MM.1S (cell line): ENCODE results near the gene UQCRH.

Source experiments
- DNase-seq: peaks from one replicate; pipeline ENCODE4 v3.0.0-alpha.2; 2015
- H2AFZ ChIP-seq: fragments of 300-600 bp; sonication (generic); 2 replicates; pipeline ENCODE4 v1.6.0; 2016; ENCODE audit warnings: antibody characterized with exemption, low read length
- H3F3A ChIP-seq: fragments of 300-600 bp; sonication (generic); 2 replicates; pipeline ENCODE4 v1.6.1; 2016; ENCODE audit warnings: mild to moderate bottlenecking, antibody characterized with exemption, low read length, moderate library complexity, mixed read lengths; ENCODE audit not compliant: insufficient read depth
- H3K27ac ChIP-seq: fragments of 300-600 bp; sonication (generic); 2 replicates; pipeline ENCODE4 v1.5.1; 2016; ENCODE audit warnings: mild to moderate bottlenecking, low read length
- H3K27me3 ChIP-seq: fragments of 300-600 bp; sonication (generic); replicated peaks from 2 replicates; pipeline ENCODE4 v1.6.0; 2016; ENCODE audit warnings: low read length; ENCODE audit not compliant: insufficient read depth
- H3K36me3 ChIP-seq: fragments of 300-600 bp; sonication (generic); replicated peaks from 2 replicates; pipeline ENCODE4 v1.6.1; 2016; ENCODE audit warnings: mild to moderate bottlenecking, low read length, mixed read lengths; ENCODE audit not compliant: insufficient read depth
- H3K4me1 ChIP-seq: fragments of 300-600 bp; sonication (generic); 2 replicates; pipeline ENCODE4 v1.6.1; 2016; ENCODE audit warnings: low read length, mixed read lengths
- H3K4me2 ChIP-seq: fragments of 300-600 bp; sonication (generic); 2 replicates; pipeline ENCODE4 v1.6.0; 2016; ENCODE audit warnings: low read depth, low read length
- H3K4me3 ChIP-seq: fragments of 300-600 bp; sonication (generic); 2 replicates; pipeline ENCODE4 v1.5.1; 2016; ENCODE audit warnings: low read length, mixed read lengths
- H3K79me2 ChIP-seq: fragments of 300-600 bp; sonication (generic); 2 replicates; pipeline ENCODE4 v1.6.1; 2016; ENCODE audit warnings: mixed run types, low read length, mixed read lengths
- H3K9ac ChIP-seq: fragments of 300-600 bp; sonication (generic); 2 replicates; pipeline ENCODE4 v1.6.1; 2016; ENCODE audit warnings: low read length, mixed read lengths
- H3K9me2 ChIP-seq: fragments of 300-600 bp; sonication (generic); replicated peaks from 2 replicates; pipeline ENCODE4 v1.6.1; 2016; ENCODE audit warnings: mild to moderate bottlenecking, low read length, mixed read lengths; ENCODE audit not compliant: insufficient read depth
- H3K9me3 ChIP-seq: fragments of 300-600 bp; sonication (generic); replicated peaks from 2 replicates; pipeline ENCODE4 v1.6.1; 2016; ENCODE audit warnings: mild to moderate bottlenecking, low read length, mixed read lengths; ENCODE audit not compliant: insufficient read depth
- H4K20me1 ChIP-seq: fragments of 300-600 bp; sonication (generic); 2 replicates; pipeline ENCODE4 v1.6.1; 2016; ENCODE audit warnings: mild to moderate bottlenecking, low read length, moderate library complexity, mixed read lengths; ENCODE audit not compliant: insufficient read depth
- CTCF ChIP-seq: fragments of 300-600 bp; sonication (generic); IDR thresholded peaks from 2 replicates; pipeline ENCODE4 v1.5.1; 2016; ENCODE audit warnings: antibody characterized with exemption, low read length, mixed read lengths
- EZH2 ChIP-seq: fragments of 300-600 bp; sonication (generic); optimal IDR thresholded peaks from 2 replicates; pipeline ENCODE3; 2017; ENCODE audit warnings: low read depth, mild to moderate bottlenecking, antibody characterized with exemption, low read length, mixed read lengths
- EZH2phosphoT487 ChIP-seq: fragments of 300-600 bp; sonication (generic); IDR thresholded peaks from 2 replicates; pipeline ENCODE4 v1.6.1; 2018; ENCODE audit warnings: antibody characterized with exemption, low read length

UQCRH gene

GRCh38 chr1:46274225-46275029, 29.1 kb upstream of the UQCRH start:
- no peak overlapping the region for H2AFZ ChIP-seq
- H3F3A ChIP-seq: 0 out of 2 replicates have a peak, but pooled peaks cover 3% of the 10 kb centered on the region
- no peak overlapping the region for H3K4me2 ChIP-seq
- peaks cover 21% of the 10 kb centered on the region; the same call in 1 of the 2 replicates for H3K36me3 ChIP-seq
- no peaks in the 10 kb centered on the region for H3K9me2 ChIP-seq
- H3K4me3 ChIP-seq: no peak overlapping the region
- no peaks in the 10 kb centered on the region for H3K9me3 ChIP-seq
- DNase-seq: no peak
- H3K9ac ChIP-seq: no peak overlapping the region
- no peak for TF ChIP-seq CTCF
- TF ChIP-seq EZH2: no peak
- no peak for TF ChIP-seq EZH2phosphoT487
- no peaks in the 10 kb centered on the region for H3K27me3 ChIP-seq
- H4K20me1 ChIP-seq: no peaks in the 10 kb centered on the region
- H3K79me2 ChIP-seq: no peaks in the 10 kb centered on the region
- no peak overlapping the region for H3K27ac ChIP-seq
- H3K4me1 ChIP-seq: no peaks in the 10 kb centered on the region

GRCh38 chr1:46275030-46275337, 28.5 kb upstream of the UQCRH start:
- Histone ChIP-seq H3K27me3 (no peaks in the 10 kb centered on the region), H3K4me1 (no peaks in the 10 kb centered on the region), H3K4me2 (no peak overlapping the region), H3K4me3 (no peak overlapping the region), H3K9me3 (no peaks in the 10 kb centered on the region), H2AFZ (no peak overlapping the region), H3K27ac (no peak overlapping the region), H3K36me3 (peaks cover 21% of the 10 kb centered on the region; the same call in 1 of the 2 replicates), H3K79me2 (no peaks in the 10 kb centered on the region), H4K20me1 (no peaks in the 10 kb centered on the region), H3F3A (0 out of 2 replicates have a peak, but pooled peaks cover 3% of the 10 kb centered on the region), H3K9me2 (no peaks in the 10 kb centered on the region), H3K9ac (no peak overlapping the region)
- no peak for DNase-seq
- TF ChIP-seq EZH2 (no peak), EZH2phosphoT487 (no peak), CTCF (no peak)

GRCh38 chr1:46277658-46278373, 25.7 kb upstream of the UQCRH start:
- H3K79me2 ChIP-seq: no peaks in the 10 kb centered on the region
- no peak overlapping the region for H2AFZ ChIP-seq
- DNase-seq: no peak
- H3K9ac ChIP-seq: no peak overlapping the region
- H4K20me1 ChIP-seq: no peaks in the 10 kb centered on the region
- H3K9me2 ChIP-seq: no peaks in the 10 kb centered on the region
- 0 out of 2 replicates have a peak, but pooled peaks cover 3% of the 10 kb centered on the region for H3F3A ChIP-seq
- H3K36me3 ChIP-seq: peaks cover 10% of the 10 kb centered on the region
- H3K27ac ChIP-seq: no peak overlapping the region
- H3K9me3 ChIP-seq: no peaks in the 10 kb centered on the region
- H3K4me3 ChIP-seq: no peak overlapping the region
- TF ChIP-seq EZH2phosphoT487: no peak
- TF ChIP-seq EZH2: no peak
- no peak for TF ChIP-seq CTCF
- H3K4me1 ChIP-seq: no peaks in the 10 kb centered on the region
- H3K27me3 ChIP-seq: no peaks in the 10 kb centered on the region
- H3K4me2 ChIP-seq: no peak overlapping the region
